Suprapubic skin (tissue), 4 donors: ENCODE data around the gene TTC39C. TPM values are rescaled to one million over a fixed set of nuclear protein-coding genes. Genes with fewer than 3 reads are reported as not detected.

Source experiments
- DNase-seq, 2 donors: peaks; one replicate each; pipeline ENCODE4 v3.0.0-alpha.2; 2019; ENCODE audit warnings: low spot score in 2 of 2
- H3K27ac ChIP-seq: fragments of 200-600 bp; sonication (generic); one replicate; pipeline ENCODE4 v1.5.1; 2019
- H3K27me3 ChIP-seq: fragments of 200-600 bp; sonication (generic); one replicate; pipeline ENCODE4 v1.5.1; 2019
- H3K36me3 ChIP-seq: fragments of 200-600 bp; sonication (generic); one replicate; pipeline ENCODE4 v1.5.1; 2019
- H3K4me1 ChIP-seq: fragments of 200-600 bp; sonication (generic); one replicate; pipeline ENCODE4 v1.5.1; 2019
- H3K4me3 ChIP-seq: fragments of 200-600 bp; sonication (generic); one replicate; pipeline ENCODE4 v1.5.1; 2019; ENCODE audit warnings: mild to moderate bottlenecking
- H3K9me3 ChIP-seq: fragments of 200-600 bp; sonication (generic); one replicate; pipeline ENCODE4 v1.5.1; 2019
- EP300 ChIP-seq: sonication (generic); formaldehyde crosslinking; IDR thresholded peaks from one replicate; pipeline ENCODE4 v1.6.1; 2017; ENCODE audit warnings: antibody characterized with exemption
- POLR2A ChIP-seq, 2 donors: fragments of 450-650 bp; IDR thresholded peaks; one replicate each; pipeline ENCODE4 v1.6.1; 2017; ENCODE audit warnings: antibody characterized with exemption in 2 of 2, mild to moderate bottlenecking in 2 of 2, moderate library complexity in 2 of 2
- POLR2AphosphoS5 ChIP-seq, 3 donors: sonication (generic); formaldehyde crosslinking; IDR thresholded peaks; one replicate each; pipeline ENCODE4 v1.6.1; 2017; ENCODE audit warnings: antibody characterized with exemption in 3 of 3
- WGBS: methylation state at CpG from one replicate; pipeline ENCODE4 v1.1.5; 2018; 5-methylcytosine and 5-hydroxymethylcytosine counted together
- total RNA-seq, 4 donors: library from RNA; depleted of rRNA; stranded (reverse); fragments of >200 nt; gene quantifications; one replicate each; pipeline ENCODE4 v1.1.0, GENCODE V29; 2016
- TF ChIP-seq, protein P1 (sequence below), 2 donors: fragments of 200-600 bp in 1 of 2; fragments of 450-650 bp in 1 of 2; sonication (generic) in 1 of 2; IDR thresholded peaks; one replicate each; pipeline ENCODE4 v1.5.1; 2016 to 2019; ENCODE audit warnings: antibody characterized with exemption in 2 of 2, mild to moderate bottlenecking in 1 of 2, moderate library complexity in 1 of 2

TTC39C gene
- total RNA-seq, 4 donors from 2014 or later, result 74.9 to 126 (median 86.5) TPM

GRCh38 chr18:24090876-24091275 lies 76.3 kb downstream of the TTC39C start:
- Histone ChIP-seq H3K4me1 (no peaks in the 10 kb centered on the region), H3K36me3 (peaks cover 18% of the 10 kb centered on the region), H3K27ac (no peak overlapping the region), H3K9me3 (no peaks in the 10 kb centered on the region), H3K27me3 (no peaks in the 10 kb centered on the region), H3K4me3 (no peak overlapping the region)
- no peak for TF ChIP-seq POLR2A (IDR thresholded peaks at IDR 0.05)
- TF ChIP-seq POLR2AphosphoS5 (IDR thresholded peaks at IDR 0.05), result no peak
- TF ChIP-seq, protein P1, sequence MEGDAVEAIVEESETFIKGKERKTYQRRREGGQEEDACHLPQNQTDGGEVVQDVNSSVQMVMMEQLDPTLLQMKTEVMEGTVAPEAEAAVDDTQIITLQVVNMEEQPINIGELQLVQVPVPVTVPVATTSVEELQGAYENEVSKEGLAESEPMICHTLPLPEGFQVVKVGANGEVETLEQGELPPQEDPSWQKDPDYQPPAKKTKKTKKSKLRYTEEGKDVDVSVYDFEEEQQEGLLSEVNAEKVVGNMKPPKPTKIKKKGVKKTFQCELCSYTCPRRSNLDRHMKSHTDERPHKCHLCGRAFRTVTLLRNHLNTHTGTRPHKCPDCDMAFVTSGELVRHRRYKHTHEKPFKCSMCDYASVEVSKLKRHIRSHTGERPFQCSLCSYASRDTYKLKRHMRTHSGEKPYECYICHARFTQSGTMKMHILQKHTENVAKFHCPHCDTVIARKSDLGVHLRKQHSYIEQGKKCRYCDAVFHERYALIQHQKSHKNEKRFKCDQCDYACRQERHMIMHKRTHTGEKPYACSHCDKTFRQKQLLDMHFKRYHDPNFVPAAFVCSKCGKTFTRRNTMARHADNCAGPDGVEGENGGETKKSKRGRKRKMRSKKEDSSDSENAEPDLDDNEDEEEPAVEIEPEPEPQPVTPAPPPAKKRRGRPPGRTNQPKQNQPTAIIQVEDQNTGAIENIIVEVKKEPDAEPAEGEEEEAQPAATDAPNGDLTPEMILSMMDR (IDR thresholded peaks at IDR 0.05), result no peak
- TF ChIP-seq EP300, result no peak
- DNase-seq, result no peak
- 98% methylated on average over 13 of the region's 13 CpGs for WGBS

- peaks cover 18% of the 10 kb centered on the region for H3K36me3 ChIP-seq
- H3K9me3 ChIP-seq, result no peaks in the 10 kb centered on the region
- no peaks in the 10 kb centered on the region for H3K27me3 ChIP-seq
- TF ChIP-seq EP300 (no peak), POLR2AphosphoS5 (IDR thresholded peaks at IDR 0.05) (no peak), POLR2A (IDR thresholded peaks at IDR 0.05) (no peak)
- TF ChIP-seq, protein P1 (IDR thresholded peaks at IDR 0.05), result no peak
- no peak for DNase-seq
- no peaks in the 10 kb centered on the region for H3K4me1 ChIP-seq
- no peak overlapping the region for H3K4me3 ChIP-seq
- H3K27ac ChIP-seq, result no peak overlapping the region
Observed at GRCh38 chr18:24094561-24094960, 80.0 kb downstream of the TTC39C start.

DNA sequence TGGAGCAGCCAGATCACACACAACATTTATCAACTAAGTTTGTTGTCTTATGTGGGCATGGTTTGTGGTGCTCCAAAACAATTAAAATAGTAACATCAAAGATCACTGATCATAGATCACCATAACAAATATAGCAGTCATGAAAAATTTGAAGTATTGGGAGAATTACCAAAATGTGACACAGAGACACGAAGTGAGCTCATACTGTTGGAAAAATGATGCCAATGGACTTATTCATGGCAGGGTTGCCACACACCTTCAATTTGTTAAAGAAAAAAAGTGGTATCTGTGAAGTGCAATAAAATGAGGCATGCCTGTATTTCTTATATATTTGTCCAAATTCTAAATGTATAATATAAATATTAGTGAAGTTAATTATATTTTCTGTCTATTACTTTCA lies 81.4 kb downstream of the TTC39C start:
- H3K9me3 ChIP-seq, result no peaks in the 10 kb centered on the region
- H3K4me3 ChIP-seq, result no peak overlapping the region
- H3K27ac ChIP-seq, result no peak overlapping the region
- WGBS, result 81% methylated on average over 1 of the region's 1 CpG
- no peak for DNase-seq
- H3K4me1 ChIP-seq, result peaks cover 5% of the 10 kb centered on the region
- H3K27me3 ChIP-seq, result no peaks in the 10 kb centered on the region
- peaks cover 17% of the 10 kb centered on the region for H3K36me3 ChIP-seq
- TF ChIP-seq POLR2AphosphoS5 (IDR thresholded peaks at IDR 0.05), result no peak
- TF ChIP-seq POLR2A (IDR thresholded peaks at IDR 0.05), result no peak
- TF ChIP-seq, protein P1 (IDR thresholded peaks at IDR 0.05), result no peak
- no peak for TF ChIP-seq EP300

- no peak overlapping the region for H3K4me3 ChIP-seq
- H3K4me1 ChIP-seq, result peaks cover 5% of the 10 kb centered on the region
- no peaks in the 10 kb centered on the region for H3K9me3 ChIP-seq
- DNase-seq, result no peak
- H3K27ac ChIP-seq, result no peak overlapping the region
- TF ChIP-seq, protein P1 (IDR thresholded peaks at IDR 0.05), result no peak
- no peak for TF ChIP-seq EP300
- TF ChIP-seq POLR2AphosphoS5 (IDR thresholded peaks at IDR 0.05), result no peak
- TF ChIP-seq POLR2A (IDR thresholded peaks at IDR 0.05), result no peak
- H3K27me3 ChIP-seq, result no peaks in the 10 kb centered on the region
- H3K36me3 ChIP-seq, result peaks cover 16% of the 10 kb centered on the region
- 80% methylated on average over 6 of the region's 6 CpGs for WGBS
Observed at GRCh38 chr18:24103320-24104021, 88.9 kb downstream of the TTC39C start.

- WGBS, result 77% methylated on average over 4 of the region's 4 CpGs
- DNase-seq, result no peak
- Histone ChIP-seq H3K27me3 (no peaks in the 10 kb centered on the region), H3K4me1 (peaks cover 5% of the 10 kb centered on the region), H3K9me3 (no peaks in the 10 kb centered on the region), H3K4me3 (no peak overlapping the region), H3K27ac (no peak overlapping the region), H3K36me3 (peaks cover 16% of the 10 kb centered on the region)
- TF ChIP-seq EP300, result no peak
- TF ChIP-seq, protein P1 (IDR thresholded peaks at IDR 0.05), result no peak
- TF ChIP-seq POLR2A (IDR thresholded peaks at IDR 0.05), result no peak
- TF ChIP-seq POLR2AphosphoS5 (IDR thresholded peaks at IDR 0.05), result no peak
Observed at GRCh38 chr18:24104486-24104885, 89.9 kb downstream of the TTC39C start.
